Measurements from ENCODE around the gene LCLAT1.

Gene LCLAT1

DNA sequence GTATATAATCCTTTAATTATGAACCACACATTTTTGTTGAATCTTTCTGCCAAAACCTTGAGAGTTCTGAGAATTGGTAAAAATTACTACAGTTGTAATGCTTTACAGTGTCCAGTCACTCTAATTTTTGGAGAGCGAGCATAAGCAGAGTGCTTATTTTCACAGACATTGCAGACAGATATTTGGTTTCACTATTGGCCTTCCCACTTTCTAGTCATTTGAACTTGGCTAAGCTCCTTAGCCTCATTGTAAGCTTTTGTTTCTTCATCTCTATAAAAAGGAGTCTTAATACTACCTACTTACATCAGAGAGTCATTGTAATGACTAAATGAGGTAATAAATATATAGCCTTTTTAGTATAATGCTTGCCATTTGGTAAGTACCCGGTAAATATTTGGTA lies 80.4 kb downstream of the LCLAT1 start:
- no peak for DNase-seq

DNA sequence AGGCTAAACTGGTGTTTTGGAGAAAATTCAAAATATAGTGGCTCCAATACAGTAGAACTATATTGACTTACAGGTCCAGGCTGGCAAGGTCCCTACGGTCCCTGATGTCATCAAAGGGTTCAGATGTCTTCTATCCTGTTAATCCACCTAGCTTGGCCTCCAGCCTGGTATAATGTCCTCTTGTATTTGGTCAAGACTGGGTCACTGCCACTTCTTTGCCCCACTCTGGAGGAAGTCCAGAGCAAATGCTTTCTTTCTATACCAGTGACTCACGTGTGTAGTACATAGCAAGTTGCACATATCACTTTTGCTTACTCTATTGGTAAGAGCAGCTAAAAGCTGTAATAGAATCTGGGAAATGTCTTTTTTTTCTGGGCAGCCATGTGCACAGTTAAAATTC lies 80.8 kb downstream of the LCLAT1 start:
- DNase-seq: no peak

DNA sequence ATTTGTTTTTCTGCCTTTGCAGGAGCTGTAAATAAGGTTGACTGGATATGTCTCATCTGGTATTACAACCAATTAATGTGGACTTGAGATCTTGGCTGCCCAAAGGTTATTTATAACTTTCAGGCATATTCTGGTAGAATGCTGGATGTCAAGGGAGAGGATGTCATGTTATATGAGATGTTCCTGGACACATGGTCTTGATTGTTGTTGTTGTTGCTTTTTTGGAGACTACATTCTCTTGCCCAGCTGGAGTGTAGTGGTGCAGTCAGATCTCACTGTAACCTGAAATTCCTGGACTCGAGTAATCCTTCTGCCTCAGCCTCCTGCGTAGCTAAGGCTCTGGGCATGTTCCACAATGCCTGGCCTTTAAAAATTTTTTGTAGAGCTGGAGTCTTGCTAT lies 83.3 kb downstream of the LCLAT1 start:
- DNase-seq: no peak

DNA sequence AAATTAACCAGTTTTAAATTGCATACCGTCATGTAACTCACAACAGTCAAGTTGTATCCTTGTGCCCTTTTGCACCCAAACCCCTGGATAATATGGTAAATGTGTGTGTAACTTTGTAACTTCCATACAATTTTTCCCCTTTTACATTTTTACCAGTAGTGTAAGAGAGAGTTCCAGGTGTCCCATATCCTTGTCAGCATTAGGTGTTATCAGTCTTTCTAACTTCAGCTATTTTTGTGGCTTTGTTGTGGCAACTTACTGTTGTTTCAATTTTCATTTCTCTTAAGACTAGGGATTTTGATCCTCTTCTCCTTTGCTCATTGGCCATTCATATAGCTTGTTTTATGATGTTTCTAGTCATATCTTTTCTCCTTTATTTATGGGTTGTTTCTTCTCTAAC lies 94.6 kb downstream of the LCLAT1 start:
- DNase-seq: no peak

DNA sequence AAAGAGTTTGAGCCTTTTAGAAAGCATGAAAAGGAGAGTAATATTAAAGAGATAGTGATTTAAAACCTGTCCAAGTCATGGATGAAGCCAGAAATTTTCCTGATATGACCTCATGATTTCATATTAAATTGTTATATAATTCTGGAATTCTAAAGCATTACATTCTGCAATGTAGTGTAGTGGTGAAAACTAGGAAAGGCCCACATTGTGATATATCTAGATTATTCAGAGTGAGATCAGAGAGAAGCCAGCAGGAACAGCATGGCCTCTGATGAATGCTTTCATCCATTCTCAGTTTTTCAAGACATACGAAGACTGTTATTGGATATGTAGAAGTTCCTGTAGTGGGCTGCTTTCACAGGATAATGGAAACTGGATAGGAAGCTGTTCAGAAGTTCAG lies 98.8 kb downstream of the LCLAT1 start:
- DNase-seq: no peak

DNA sequence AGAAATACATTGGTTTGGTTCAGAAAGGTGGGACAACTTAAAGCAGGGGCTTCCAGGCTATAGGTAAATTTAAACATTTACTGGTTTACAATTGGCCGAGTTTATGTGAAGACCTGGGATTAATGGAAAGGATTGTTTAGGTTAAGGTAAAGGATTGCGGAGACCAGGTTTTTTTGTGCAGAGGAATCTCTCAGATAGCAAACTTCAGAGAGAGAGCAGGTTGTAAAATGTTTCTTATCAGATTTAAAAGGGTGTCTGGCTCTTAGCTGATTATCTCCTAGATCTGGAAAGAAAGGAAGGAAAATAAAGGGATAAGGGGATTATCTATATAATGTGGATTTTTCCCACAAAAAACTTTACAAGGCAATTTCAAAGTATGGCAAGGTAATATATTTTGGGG lies 101.3 kb downstream of the LCLAT1 start:
- no peak for DNase-seq

DNA sequence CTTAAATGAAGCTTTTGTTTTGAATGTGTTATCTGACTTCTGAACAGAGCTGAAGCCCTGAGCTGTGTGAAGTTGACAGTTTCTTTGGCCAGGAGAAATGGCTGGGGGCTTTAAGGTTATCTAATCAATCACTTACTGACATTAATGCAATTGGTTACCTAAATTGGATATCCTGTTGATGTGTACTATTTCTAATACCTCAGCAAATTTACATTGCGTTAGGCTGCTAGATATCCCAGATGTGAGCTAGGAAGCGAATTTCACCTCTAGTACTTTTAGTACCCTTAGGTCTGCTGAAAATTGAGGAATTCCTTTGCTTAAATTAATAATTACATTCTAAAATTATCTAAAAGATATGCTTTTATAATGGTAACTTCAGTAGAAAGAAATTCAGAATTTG lies 102.0 kb downstream of the LCLAT1 start:
- DNase-seq: no peak

DNA sequence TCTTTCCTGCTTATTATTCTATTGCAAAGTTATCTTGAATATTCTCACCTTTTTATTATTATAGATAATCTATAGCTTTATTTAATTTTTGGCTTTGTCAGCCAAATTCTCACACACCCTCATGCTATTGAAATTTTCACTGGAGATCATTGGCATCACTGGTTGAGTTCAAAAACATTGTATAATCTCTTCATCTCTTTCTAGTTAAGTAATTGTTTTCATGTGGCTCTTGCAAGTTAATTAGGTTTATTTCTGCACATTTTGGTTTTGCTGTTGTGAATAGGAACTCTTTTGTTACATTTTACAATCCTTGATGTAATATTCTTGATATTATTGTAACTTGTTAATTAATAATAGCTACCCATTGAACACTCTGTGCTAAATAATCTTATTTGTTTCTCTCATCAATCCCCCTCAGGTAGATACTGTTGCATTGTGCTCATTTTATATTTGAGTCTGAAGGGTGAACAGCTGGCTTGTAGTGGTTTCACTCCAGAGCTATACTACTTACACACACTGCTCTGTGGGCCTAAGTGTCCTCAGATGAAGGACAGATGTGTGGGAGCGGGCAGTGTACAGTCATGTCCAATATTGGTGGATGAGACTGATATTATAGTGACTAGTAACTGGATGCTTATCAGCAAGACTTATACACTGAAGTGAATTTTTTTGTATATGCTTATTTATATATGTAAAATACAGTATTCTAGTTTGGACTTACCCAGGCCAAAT lies 112.7 kb downstream of the LCLAT1 start:
- DNase-seq: no peak

DNA sequence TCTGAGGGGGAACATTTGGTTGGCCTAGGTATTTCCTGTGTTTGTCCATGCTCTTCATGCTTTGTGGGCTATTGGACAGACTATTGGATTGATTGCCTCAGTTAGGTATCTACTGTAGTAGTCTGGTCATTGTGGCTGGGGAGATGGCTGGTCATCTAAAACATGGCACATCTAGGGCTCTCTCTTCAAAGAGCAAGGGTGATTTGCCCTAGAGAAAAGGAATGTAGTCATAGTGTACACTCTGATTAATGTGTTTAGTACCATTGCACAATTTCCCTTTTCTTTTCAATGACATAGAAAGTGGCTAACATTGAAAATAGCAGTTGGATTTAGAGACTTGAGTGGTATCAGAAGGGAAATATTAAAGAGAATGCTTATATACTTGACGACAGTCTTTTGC lies 114.3 kb downstream of the LCLAT1 start:
- DNase-seq: no peak

DNA sequence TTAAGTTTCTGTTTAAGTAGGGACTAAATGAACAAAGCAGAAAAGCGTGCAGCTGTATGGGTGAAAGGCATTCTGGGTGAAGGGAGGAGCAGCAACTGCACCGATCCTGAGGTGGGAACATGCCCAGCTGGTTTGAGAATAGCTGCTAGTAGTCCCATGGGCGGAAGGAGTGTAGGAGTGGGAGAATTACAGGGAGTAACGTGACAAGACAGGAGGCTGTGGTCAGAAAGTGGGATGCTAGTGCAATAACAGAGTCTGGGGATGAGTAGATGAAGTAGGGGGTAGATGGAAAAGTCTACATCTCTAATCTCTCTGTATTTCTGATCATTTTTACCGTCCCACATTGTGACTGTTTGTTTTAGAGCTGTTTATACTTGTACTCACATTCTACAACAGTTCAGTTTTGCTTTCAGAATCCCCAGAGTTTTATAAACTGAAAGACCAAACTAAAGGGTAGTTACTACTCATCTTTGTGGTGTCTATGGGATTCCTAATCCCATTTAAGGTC lies 118.9 kb downstream of the LCLAT1 start:
- DNase-seq: no peak

DNA sequence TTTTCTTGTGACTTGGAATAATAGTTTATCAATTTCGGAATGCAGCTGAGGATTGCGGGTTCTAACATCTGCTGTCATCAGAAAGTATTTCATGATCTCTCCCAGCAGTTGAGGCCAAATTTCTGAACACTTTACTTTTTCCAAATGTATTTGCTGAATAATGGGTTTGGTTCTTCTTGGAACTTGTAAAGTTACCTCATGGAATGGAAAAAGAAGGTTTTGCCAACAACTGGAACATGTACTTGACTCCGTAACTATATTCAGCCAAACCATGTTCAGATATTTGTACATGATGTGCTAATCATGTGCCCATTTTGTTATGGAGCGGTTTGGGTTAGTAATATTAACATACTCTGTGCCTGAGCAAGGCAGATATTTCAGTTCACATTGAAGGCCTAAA lies 119.6 kb downstream of the LCLAT1 start:
- DNase-seq: no peak

DNA sequence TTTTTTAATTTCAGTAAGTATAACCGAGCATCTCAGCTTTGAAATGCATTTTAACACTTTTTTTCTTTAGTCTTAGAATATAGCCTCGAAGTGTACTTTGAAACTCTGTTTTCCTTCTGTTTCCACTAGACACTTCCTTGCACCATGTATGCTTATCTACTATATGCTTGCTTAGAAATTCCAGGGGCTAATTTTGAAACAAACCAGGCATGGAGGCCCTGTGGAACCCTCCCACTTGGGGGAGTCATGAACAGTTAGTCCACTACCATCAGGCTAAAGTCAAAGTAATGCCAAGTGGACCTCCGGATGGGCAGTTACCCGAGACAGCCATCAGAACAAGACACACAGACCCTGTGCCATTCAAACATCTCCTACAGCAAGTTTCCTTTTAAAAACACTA lies 120.3 kb downstream of the LCLAT1 start:
- no peak for DNase-seq

DNA sequence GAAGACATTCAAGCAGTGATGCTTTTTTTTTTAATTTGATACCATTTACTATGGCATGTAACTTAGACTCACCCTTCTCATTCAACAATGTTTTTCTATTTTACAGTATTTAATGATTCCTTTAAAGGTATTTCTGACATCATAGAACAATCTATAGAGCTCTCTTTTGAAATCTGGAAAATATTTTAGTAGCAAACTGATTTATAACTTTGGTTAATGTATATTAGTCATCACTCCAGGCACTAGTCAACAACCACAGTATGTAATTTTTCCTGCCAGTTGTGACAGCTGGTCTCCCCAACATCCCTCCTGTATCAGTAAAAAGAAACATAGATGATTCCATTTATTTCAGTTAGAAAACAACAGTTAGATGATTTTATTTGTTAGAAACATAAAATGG lies 122.9 kb downstream of the LCLAT1 start:
- no peak for DNase-seq

DNA sequence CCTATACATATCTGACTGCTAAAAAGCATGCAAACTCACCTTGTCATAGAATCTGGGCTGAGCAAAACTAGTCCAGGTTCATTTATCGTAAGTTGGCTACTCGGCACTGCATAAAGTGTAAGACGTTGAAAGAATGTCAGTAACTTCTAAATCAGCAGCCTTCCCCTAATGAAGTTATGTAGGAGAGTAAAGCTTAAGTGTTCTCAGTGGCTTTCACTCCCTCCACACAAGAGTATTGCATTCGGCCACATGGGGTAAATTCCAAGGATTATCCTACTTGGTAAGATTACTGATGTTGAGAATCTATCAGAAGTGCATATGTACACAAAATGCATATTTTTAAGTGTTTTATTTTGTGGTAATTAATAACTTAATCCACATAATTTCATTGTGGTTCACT lies 130.1 kb downstream of the LCLAT1 start:
- DNase-seq: no peak

DNA sequence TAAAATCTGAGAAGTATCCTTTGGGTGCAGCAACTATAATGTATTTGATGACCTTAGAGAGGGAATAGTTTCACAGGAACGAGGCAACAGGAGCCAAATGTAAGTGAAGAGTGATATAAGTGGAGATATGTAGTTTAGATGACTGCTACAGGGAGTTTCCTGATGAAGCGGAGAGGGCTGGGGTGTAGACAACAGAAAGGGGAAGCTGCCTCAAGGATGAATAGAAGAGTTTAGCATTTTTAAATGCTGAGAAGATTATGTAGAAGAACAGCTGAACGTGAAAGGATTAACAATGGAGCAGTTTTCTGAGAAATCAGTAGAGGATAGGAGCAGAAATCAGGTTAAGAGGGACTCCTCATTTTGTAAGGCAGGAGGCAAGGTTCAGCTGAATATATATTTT lies 133.3 kb downstream of the LCLAT1 start:
- no peak for DNase-seq

DNA sequence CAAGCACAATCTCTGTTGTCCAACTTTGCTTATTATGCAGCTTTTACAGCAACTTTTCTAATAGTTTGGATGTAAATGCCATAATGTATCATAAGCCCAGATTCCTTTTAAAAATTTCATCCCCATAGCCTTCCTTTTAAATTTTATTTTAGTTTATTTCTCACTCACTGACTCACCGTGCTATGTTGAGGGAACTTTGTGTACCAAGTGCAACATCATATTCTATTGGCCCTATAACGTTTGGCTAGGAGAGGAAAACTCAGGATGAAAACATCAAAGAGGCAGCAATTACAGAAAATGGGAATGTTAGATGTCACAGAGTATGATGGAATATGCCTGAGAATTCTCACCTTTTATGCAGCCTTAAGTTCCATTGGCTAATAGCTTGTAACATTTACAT lies 135.5 kb downstream of the LCLAT1 start:
- no peak for DNase-seq

DNA sequence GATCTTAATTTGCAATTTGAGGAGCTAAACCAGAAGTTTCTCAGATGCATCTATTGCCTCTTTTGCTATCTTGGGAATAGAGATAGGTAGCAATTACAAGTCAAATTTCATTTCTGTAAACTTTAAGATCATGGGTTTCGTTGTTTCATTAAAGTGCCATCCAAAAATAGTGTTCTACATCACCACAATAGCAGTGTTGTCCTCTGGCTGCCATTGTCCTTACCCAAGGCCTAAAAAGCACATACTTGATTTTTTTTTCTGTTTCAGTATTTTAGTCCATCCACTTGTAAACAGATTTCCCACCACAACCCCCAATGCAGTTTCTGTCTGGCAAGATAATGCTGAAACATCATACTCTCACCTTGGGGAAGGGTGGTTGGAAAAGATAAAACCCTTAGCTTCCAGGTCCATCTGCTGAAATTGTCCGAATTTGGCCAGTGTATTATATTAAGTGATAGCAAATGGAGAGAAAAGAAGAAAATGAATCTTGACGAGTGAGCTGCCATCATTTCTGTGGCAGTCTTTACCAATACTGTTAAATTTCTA lies 136.2 kb downstream of the LCLAT1 start:
- DNase-seq: no peak

DNA sequence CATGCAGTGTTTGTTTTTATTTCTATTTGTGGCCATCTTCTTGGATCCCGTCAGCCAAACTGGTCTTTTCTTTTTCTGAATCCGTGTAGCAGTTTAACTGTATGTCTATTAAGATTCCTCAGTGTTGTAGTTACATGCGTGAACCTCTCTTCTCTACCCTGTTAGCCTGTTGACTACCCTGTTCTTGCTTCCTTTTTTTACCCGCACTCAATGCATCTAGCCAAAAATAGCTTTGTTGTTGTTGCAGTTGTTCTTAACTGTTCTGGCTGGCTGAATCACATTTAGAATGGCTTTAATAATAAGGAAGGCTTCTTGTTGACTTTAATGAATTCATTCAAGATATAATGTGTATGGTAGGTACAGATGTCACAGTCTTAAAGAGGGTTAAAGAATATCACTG lies 137.1 kb downstream of the LCLAT1 start:
- DNase-seq: no peak

DNA sequence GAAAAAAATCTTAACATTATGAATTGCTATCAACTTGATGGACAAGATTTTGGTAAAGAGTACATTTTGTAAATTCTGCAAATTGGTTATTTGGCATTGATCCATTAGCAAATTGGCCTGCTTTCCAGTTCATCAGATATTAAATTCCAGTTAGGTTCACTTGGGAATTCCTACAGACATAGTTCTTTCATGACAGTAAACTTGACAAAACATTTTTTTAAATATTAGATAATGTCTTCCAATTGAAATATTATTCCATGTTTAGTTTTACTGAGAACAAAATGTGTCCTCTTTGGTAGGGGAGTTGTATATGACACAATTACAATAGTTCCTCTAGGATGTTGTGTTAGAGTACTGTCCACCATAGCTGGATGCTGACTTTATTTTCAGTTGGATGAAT lies 141.9 kb downstream of the LCLAT1 start:
- no peak for DNase-seq

DNA sequence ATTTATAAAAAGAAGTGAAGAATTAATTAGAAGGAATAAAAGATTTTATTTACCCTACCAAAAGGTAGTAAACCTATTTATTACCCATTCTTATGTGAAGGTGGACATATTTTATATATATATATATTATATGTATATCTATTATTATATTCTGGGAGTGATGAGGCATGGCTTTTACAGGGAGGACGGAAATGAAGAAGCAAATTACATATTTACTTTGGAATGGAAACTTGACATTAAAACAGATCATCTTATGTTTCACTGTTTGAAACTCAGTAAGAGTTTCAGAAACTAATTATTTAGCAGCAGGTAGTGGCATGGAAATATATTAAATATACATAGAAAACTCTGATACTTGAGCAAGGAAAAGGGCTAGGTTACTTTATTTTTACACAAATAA lies 143.4 kb downstream of the LCLAT1 start:
- no peak for DNase-seq

DNA sequence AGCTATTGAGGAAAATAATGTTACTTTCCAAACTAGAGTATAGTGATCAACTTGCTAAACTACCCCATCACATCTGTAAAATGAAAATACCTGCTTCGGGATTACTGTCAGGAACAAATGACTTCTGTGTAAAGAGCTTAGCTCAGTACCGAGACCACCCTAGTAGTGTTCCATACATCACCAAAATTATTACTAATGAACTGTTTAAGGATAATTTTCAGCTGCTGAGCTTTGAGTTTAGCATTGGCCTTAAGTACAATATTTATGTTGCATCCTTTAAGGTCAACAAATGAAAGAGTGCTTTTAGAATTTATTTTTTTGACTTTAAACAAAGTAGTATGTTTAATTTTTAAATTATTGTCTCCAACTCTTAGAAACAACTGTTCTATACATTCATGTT lies 144.1 kb downstream of the LCLAT1 start:
- no peak for DNase-seq

DNA sequence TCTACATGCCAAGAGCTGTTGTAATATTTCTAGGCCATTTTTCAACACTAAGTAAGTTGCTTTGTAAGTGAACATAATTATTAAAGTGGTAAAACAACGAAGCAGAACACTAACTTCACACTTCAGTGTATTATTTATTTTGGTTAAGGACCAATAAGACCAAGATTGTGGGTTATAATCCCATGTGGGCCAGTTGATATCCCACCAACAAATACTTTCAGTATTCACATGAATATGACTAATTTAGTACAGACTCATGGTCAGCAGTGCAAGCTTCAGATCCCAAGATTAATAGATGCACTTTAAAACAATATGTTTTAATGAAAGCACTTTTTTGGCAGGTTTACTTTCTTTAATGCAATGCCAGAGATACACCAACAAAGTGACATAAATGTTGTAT lies 154.3 kb downstream of the LCLAT1 start:
- no peak for DNase-seq

DNA sequence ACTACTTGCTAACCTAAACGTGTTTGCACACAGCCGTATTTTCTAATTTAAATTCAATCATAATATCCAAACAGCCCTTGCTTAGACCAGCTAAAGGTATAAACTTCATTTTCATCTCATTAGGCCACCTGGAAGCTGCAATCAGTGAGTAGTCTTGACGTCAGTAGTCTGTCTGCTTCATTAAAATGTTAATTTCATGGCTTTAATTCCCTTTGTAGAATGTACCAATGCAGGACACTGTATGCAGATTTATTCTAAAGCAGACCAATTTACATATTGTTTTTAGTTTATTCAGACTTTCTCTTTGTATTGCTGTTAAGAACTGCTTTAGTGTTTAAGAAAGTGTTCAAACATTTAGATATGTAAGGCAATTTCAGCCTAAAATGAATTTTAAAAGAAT lies 158.2 kb downstream of the LCLAT1 start:
- DNase-seq: no peak

DNA sequence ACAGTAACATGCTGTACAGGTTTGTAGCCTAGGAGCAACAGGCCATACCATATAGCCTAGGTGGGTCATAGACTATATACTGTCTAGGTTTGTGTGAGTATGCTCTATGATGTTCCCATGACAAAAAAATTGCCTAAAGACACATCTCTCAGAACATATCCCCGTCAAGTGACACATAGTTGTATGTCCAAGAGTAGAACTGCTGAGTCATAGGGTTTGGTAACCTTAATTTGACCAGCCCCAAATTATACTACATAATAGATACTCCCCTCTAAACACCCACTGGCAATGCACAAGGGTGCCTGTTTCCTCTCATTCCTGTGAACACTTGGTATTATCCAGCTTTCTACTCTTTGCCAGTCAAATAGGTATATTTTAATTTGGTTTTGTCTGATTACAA lies 161.6 kb downstream of the LCLAT1 start:
- no peak for DNase-seq

DNA sequence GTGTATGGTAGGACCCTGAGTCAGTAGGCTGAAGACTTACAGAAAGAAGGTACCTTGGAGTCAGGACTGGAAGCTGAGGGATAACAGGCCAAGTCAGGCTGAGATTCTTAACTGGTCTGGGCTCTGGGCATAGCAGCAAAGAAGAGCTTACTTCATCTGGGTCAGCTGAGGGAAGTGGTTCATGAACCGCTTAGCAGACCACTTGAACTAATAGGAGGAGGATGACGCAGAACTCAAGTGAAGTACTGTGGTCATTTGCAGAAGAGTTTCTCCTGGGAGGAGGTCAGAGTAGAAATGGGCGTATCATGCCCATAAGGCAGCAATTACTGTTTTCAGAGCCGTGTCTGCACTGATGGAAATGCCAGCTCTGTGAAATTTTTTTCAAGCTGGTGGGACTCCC lies 164.5 kb downstream of the LCLAT1 start:
- no peak for DNase-seq

All from stimulated activated CD8-positive, alpha-beta memory T cell treated with anti-CD3 and anti-CD28 coated beads, Interleukin-4, amount 100 ng/mL, for 48 hours (primary cell).